HG03045 (cell line): ENCODE data around the gene LPP.

ENCODE experiments used
- ATAC-seq: cut with Tn5 transposase; IDR thresholded peaks from one replicate; pipeline ENCODE4 v1.9.1; 2021; ENCODE audit warnings: mild to moderate bottlenecking, moderate library complexity; ENCODE audit not compliant: unreplicated experiment

Gene LPP

DNA sequence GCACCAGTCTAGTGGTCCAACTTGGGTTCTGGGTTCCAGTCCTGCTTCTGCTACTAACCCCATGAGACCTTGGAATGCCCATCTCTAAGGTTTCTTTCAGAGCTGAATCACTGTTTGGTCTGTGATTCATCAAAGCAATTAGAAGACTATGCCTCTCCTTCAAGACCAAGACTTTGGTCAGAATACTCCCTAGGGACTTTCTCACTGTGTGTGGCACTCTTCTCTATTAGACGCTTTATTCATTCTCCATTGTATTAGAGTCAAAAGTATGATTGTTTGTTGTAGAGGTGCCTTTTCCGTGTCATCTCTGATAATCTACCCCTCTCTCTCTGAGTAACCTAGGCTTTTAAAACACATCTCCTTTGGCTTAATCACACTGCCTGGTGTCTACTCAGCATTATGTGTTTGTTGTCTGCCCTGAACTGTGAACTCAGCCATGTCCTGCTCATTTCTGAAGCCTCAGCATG, 90.5 kb downstream of the LPP start:
- ATAC-seq, result no peak

DNA sequence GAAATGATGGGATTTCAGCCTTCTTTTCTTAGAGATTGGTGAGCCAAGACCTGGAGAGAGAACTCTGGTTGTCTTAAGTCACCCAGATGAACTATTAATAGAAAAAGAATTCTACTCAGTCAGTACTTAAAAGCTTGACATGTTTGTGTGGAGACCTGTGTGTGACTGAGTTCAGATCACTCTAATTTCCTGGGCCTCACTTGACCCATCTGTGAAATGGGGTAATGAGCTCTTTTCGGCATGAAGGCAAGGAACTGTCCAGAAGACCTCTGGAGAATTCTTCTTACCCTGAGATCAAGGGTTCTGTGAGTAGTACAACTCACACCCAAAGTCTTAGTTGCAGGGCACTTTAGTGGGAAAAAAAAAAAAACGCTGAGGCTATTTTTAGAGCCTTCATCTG, 92.9 kb downstream of the LPP start:
- ATAC-seq, result no peak

DNA sequence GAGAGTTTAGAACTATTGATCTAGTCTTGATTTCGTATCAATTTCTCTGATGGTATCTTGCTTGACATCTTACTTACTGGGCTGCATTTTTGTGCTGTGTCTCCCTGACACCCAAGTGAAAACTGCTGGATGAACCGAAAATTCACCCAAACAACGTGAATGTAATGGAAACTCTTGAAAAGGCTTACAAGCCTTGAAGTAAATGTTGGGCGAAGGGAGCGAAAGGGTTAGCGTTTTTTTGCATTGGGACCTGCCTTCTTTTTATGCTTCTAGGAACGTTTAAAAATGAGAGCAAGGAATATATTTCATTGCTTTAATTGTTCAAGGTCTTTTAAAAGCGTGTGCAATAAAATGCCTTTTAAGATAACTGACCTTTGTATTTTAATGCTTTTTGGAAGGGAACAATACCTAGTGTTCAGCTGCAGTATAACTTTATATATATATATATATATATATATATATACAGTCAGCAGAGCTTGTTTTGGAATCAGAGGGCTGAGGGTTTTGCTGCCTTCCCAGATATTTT, 94.1 kb downstream of the LPP start:
- no peak for ATAC-seq

DNA sequence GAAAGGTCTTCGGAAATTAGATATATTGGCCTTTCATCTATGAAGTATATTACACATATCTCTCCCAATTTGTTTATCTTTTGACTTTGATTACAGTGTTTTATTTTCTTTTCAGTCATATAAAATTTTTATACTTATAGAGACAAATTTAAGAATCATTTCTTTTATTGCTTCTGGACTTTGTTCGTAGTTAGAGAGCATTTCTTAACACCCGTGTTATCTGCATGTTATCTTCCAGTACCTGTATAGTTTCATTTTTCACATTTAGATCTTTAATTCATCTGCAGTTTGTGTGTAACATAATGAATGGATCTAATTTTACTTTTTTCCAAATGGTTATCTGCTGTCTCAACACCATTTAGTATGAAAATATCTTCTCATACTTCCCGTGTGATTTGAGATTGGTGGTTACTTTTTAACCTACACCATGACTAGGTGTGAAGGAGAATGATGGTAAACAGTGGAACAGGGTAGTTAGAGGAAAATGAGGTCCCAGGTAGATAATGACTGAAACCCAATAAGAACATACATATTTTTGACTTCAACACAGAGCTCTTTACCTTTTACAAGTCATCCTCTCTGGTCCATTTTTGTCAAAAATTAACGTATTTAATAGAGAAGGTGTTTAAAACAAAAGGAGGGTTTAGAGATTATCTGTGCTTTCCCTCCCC, 99.3 kb downstream of the LPP start:
- ATAC-seq, result no peak

DNA sequence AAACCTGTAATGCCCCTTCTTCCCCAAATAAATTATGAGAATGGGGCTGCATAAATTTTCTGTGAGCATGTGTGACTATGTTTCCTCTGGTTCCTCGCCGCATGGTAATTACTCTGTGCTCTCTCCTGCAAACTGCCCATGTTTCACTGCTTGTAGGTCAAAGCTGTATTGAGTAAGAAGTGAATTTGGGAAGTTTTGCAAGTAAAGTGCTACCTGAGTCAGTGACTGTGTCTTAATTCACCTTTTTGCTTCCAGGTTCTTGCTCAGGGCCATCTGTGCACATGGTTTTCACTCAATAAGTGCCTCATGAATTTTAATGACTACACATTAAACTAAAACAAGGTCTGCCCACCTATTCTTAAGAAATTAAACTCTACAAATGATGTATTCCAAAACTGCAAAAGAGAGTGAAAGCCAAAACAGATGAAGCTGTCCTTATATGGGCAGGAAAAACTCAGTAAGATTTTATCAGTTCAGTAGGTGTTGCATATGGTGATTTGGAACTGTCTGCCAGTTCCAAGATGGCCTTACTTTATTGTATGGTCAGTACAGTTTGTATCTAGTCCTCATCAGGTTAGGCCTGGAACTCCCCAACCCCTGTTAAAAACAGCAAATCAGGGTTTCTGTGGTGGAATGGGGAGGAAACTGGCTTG, 100.0 kb downstream of the LPP start:
- no peak for ATAC-seq

DNA sequence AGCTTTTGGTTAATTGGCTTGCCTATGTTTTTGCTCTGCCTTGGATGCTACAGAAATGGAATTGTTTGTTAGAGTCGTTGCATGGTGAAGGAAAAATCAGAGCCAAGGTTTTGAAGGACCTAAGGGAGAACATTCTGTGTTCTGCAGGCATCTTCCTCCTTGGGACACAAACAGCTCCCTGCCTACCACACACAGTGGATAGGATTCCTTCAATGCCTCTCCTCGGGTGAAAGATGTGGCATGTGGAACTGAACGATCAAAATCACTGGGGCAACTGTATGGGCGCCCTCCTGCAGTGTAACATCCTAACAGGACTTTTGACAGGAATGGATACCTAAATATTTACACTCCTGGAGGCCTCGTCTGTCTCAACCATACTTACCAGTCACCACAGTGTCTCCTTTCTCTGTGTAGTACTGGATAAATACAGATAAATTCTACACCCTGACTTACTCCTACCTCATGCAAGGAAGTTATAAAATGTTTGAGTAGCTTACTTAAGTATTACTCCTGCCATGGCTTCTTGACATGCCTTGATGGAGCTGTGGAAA, 100.6 kb downstream of the LPP start:
- ATAC-seq, result no peak

DNA sequence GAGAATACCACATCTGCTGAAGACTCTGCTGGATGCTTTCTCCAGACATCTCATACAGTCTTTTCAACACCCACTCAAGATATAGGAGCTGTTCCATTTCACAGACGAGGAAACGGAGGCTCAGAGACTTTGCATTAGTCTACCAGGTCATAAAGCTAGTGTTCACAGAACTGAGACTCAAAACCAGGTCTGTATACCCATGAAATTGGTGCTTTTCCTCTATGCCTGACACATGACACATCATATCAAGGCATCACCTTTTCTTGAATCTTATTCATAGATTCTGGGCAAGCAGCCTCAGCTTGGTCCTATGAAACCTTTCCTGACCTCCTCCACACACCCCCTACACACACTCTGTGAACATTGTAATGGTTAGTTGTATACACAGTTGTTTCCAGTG, 101.2 kb downstream of the LPP start:
- ATAC-seq, result no peak

DNA sequence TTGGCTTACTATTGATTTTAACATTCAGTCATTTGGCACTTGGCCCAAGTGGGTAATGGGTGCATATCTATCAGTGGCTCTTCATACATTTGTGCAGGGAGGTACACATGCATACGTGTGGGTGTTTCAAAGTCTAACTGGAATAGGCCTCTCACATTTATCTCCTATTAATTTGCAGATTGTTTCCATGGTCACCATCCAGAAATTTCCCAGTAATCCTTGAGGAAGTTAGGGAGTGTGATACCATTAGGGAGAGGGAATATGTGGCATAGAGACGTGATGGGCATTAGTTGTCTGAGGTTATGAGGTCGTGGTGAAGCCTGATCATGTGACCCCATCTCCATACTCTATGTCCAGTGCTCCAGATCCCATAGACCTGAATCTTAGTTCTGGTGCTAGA, 102.8 kb downstream of the LPP start:
- ATAC-seq, result no peak

DNA sequence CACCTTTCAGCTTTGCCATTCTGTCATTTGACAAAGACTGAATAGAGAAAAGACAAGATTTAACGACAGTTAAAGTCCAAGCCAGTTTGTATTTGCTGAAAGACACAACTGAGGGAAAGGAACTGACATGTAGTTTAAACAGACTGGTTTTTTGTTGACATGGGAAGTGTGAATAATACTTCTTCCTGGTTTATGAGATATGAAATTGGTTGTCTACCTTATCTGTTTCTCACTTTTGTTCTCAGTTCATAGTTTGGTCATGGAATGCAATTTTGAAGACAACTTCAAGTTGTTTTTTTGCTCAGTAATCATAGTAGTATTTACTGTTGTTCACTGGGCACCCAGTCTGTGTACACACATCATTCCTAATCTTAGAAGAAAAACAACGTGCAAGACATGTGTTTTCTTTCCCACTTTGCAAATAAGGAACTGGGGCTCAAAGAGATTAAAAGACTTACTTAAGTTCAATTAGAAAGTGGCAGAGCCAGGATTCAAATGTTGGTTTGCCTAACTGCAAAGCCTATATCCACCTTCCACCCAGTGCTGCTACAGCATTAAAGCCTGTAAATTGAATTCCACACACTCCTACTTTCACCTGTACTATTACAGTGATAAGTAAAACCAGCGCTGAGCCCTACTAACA, 103.5 kb downstream of the LPP start:
- no peak for ATAC-seq

DNA sequence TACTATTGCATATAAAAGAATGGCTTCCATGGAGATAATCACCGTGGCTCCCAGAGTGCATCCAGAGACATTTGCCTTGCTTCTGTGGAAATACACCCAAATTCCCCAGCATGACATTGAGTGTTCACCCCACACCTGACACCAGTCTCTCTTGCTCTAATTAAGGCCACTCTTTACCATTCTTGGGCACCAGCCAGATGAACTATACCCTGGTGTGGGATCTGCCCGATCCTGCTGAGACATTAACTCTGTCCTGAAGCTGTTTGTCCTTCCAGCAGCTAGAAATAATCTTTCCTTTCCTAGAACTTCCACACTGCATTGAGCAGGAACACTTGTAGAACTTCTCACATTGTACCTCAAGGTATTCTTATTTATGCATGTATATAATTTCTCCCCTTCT, 105.2 kb downstream of the LPP start:
- ATAC-seq, result no peak

DNA sequence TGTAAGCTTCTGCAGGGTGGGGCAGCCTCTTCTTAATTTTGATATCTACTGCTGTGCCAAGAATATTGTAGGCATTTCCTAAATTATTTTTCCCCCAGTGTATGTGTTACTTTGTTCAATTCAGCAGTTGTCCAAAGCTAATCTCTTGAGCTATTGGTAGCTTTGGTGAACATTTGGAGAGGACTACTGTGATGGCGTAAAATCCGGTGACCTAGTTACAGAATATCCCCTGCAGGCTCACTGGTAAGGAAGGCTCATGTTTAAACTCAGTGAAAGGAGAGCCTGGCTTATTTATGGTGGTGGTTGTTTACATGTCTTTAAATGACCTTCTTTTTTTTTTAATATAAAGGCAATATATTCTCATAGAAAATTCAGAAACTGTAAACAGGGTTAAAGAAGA, 105.6 kb downstream of the LPP start:
- no peak for ATAC-seq

DNA sequence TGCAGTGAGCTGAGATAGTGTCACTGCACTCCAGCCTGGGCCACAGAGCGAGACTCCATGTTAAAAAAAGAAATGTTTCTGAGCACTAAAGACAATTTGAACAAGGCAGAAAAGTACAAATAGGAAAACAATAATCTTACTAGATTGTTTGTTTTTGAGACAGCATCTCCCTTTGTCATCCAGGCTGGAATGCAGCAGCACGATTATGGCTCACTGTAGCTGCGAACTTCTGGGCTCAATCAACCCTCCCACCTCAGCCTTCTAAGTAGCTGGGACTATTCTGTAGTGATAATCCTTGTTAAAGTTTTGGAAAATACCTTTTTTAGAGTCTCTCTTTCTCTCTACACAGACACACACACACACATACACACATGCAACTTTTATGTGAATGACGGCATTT, 107.1 kb downstream of the LPP start:
- no peak for ATAC-seq

DNA sequence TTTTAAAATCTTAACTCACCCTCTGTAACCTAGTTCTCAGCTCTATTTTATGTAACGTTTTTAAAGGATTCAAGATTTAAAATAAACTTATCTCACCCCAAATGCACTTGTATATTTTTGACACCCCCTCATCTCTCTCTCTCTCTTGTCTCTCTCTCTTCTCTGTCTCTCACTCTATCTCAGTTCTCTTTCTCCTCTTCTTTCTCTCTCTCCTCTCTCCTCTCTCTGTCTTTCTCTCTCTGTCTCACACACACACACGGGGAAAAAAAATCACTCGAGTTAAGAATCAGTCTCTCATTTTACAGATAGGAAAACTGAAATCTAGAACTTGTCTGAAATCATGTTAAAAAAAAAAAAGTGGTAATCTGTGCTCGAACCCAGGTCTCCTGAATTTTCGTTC, 108.5 kb downstream of the LPP start:
- no peak for ATAC-seq

DNA sequence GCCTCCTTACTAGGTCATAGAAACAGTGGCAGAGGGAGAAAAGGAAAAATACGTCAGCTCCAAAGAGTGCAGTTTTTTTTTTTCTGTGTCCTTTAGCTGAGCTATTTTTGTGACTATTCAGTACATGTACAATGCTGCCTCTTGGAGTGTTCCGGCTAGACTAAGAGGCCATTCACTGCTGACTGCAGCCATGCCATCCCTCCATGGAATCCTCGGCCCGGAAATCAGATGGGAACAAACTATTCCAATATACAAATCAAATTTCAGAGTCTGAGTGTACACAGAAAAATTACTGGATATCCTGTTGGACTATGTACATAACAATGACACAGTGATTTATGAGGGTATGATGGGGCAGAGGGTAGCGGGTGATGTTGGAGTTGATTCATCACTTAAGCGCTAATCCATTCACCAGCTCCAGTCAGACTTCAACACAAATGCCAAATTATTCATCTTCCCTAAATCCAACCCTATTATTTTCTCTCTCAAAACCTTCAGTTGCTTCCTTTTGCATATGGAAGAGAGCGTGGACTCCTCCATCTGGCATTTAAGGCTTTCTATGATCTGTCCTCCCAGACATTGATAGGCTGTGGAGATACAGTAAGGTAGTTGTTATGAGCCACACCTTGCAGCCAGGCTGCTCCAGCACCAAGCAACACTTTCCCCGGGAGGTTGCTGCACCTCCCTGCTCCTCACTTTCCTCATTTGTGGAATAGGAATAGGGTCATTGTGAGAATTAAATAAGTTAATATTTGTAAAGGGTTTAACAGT, 109.1 kb downstream of the LPP start:
- ATAC-seq, result no peak

DNA sequence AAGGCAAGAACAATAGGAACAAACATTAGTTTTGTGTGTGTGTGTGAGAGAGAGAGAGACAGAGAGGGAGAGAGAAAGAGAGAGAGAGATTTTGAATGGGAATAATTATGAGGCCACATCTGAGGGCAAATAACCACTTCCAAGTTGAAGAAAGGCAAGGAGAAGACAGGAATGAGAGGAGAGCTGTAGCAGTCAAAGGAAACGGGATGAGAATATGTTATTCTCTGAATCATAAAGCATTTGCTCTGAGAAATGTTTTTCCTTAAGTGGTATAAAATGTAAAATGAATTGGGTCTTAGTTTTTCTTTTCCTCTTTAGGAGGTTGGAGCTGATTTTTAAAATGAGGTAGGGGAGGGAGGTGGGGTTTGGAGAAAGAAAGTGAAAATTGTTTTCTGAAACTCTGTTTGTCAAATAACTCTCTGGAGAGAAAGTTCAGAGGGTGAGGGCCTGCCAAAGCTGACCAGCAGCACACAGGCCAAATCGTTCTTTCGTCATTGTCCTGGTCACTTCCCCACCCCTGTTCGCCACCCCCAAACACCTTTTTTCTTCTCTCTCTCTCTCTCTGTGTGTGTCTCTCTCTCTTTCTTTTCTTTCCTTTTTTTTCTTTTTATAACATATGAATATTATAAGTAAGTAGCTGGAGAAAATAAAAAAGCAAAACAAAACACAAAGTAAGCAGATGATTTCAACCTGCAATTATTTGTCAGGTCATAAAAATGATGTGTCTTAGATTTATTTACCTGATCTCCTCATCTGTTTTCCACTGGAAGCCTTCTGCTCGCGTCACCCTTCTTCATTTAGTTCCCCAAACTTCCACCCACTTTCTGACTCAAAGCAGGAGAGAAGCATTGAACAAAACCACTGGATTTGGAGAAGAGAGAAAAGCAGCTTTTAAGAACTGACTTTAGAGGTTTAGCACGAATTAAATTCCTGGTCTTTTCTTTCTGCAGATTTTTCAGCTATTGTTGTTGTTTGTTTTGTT, 110.6 kb downstream of the LPP start:
- ATAC-seq, result no peak

DNA sequence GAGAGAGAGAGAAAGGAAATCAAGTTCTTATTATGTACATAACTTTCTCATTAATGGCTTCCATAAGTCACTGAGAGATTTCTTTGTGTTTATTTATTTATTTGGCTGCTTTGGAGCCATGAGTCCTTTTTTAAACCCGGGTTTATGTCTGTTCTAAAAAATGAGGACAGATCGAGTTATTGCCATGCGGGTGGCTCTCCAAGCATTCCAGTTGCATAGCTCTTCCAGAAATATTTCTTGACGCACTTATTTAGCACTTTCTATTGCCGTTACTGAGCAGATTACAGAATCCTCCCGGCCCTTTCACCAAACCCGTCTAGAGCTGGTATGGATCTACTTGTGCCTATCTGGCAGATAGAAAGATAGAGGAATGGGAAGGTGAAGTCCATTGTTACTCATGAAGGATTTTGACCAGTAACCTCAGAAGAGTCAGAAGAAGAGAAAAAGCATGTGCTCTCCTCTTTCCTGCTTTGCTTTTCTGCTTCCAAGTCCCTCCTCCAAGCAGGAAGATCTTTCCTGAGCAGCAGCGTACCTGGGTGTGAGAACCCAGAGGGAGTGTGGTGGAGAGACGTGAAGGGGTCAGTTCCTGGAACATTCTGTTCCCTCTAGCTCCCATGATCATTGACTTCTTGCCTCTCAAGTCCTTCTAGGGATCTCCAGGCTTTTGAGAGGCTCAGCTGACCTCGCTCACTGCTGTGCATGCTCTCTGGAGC, 112.8 kb downstream of the LPP start:
- no peak for ATAC-seq

DNA sequence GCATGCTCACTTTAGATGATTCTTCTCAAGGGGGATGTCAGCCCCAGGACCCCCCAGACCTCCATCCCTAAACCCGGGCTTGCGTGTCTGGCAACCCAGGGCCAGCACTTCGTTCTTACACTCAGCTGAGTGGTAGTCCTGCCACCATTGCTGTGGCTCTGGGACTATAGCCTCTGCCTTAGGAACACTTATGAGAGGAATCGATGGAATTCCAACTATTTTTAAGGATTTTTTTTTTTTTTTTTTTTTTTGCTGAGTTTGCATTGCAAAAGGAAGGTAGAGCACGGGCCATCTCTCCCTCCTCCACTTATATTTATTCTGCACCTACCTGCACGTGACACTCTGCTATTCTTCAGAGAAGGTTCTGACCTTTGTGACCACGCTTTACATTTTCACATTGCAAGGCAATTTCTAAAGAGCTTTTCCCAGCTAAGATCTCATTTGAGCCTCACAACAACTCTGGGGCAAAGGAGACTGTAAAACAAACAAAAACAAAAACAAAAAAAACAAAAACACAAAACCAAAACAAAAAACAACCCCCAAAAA, 113.9 kb downstream of the LPP start:
- ATAC-seq, result no peak

DNA sequence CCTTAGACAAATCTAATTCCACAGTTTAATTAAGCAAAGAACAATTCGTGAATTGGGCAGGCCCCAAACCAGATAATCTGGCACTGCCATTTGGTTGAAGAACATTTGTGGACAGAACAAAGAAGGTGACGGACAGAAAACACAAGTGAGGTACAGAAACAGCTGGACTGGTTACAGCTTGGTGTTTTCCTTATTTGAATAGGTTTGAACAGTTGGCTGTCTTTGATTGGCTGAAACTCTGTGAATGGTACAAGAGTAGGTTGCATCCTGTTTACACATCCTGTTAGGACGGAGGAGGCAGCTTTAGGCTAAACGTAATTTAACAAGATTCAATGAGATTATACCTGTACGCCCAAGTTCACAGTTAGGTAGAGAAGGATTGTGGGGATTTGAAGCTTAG, 114.4 kb downstream of the LPP start:
- no peak for ATAC-seq

DNA sequence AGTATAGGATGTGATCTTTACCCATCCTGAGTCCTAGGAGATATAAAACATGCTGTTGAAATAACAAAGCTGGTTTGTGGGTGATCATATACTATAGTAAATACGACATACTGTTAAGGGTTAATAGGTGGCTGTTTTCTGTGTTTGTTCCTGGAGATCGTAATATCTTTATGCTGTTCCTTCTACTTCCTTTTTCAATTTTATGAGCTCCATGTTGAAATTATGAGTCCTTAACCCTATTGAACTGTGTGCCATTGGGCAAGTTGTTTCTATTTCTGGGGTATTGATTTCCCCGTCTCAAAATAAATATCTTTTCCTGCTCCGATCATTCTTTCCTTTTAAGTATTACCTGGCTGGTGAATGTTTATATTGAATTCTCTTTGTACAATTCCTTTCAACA, 115.1 kb downstream of the LPP start:
- ATAC-seq, result no peak
